GM19468 (cell line): ENCODE results near the gene AP3D1.

Source experiments
- ATAC-seq: cut with Tn5 transposase; IDR thresholded peaks from one replicate; pipeline ENCODE4 v1.9.1; 2021; ENCODE audit warnings: mild to moderate bottlenecking, moderate library complexity, moderate number of reproducible peaks; ENCODE audit not compliant: unreplicated experiment; ENCODE audit errors: extremely low read depth

Gene AP3D1

GRCh38 chr19:2184422-2184975, 33.1 kb upstream of the AP3D1 start:
- no peak for ATAC-seq

- no peak for ATAC-seq
Observed at GRCh38 chr19:2181633-2181997, 30.2 kb upstream of the AP3D1 start.

DNA sequence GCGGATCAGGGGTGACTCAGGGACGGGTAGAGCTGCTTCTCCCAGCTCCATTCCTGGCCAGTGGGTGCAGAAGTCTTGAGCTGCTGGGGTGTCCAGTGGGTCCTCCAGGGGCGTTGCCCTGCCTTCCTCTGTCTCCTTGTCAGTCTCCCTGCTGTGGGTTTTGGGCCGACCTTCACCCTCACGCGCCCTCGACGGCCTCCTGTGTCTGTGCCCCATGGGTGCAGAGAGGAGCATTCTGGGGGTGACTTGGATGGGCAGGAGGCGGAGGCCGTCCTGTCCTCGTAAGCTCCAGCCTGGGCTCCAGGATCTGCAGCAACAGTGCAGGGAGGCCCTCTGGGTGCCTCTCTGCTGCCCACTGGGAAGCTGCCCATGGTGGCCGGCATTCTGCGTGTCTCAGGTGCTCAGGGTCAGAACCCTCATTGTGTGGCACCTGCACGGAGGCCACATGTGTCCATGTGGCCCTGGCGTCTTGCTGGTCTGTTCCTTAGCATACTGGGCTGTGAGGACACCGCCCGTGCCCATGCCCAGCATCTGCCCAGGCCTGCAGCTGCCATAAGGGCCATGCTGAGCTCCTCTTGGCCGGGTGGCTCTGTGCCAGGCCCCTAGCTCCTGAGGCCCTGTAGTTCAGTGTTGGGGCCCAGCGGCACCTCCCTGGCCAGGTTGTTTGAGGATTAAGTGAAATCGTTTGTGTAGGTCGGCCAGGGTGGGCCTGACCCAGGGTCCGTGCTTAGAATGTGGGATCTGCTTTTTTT, 29.7 kb upstream of the AP3D1 start:
- ATAC-seq, result no peak

DNA sequence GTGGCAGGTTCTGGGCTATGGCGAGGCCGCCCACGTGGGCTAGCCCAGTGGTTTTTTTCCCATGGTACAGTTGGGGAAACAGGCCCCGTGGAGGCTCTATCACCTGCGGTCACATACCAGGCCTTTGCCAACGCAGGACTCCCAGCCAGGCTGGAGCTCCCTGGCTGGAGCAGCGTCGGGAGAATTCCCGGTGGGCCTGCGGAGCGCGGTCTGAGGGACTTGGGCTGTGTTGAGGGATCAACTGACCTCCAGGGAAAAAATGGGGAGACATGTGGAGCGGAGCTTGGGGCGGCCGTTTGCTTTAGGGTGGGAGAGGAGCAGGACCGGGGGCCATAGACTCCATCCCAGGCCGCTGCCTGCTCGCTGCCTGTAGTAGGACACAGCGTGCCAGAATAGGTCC, 28.7 kb upstream of the AP3D1 start:
- ATAC-seq, result no peak

- no peak for ATAC-seq
Observed at GRCh38 chr19:2179095-2179494, 27.7 kb upstream of the AP3D1 start.

GRCh38 chr19:2176337-2176994, 25.1 kb upstream of the AP3D1 start:
- ATAC-seq, result no peak

DNA sequence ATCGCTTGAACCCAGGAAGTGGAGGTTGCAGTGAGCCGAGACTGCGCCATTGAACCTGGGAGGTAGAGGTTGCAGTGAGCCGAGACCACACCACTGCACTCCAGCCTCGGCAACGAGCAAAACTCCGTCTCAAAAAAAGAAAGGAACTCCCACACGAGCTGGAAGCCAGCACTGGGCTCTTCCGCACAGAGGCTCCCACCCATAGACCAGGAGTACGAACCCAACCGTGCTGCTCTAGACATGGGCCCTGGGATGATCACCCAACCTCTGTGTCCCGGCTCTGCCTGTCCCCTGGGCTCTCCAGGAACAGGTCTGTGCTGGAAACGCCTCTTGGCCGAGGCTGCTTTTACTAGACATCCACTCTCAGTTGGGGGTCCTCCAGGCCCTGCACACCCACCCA, 24.4 kb upstream of the AP3D1 start:
- ATAC-seq, result no peak

- ATAC-seq, result no peak
Observed at GRCh38 chr19:2173767-2174577, 22.6 kb upstream of the AP3D1 start.

DNA sequence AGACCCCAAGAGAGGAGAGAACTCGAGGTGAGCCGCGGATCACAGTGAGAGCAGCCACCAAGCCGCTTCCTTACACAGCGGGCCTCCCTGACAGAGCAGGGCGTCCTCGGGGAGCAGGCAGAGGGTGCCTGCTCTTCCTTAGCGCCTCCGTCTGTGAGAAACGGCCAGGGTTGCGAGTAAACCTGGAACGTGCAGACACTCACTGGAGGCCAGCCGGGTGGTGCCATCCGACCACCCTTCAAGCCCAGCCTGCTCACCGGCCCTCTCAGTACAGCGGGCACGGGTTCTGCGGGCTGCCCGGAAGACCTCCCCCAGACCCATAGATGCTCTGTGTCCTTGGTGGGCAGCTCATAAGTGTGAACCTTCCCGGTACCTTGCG, 22.0 kb upstream of the AP3D1 start:
- ATAC-seq, result no peak

GRCh38 chr19:2171349-2172145, 20.2 kb upstream of the AP3D1 start:
- no peak for ATAC-seq

DNA sequence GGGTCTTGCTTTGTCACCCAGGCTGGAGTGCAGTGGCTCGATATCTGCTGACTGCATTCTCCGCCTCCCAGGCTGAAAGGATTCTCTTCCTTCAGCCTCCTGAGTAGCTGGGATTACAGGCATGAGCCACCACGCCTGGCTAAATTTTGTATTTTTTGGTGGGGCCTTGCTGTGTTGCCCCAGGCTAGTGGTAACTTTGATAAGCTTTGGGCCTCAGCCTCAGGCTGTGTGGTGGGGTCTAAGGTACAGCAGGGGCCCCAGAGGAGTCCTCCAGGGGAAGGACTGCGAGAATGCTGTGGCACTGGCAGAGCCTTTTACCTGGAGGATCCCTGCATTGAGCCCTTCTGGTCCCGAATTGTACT, 19.6 kb upstream of the AP3D1 start:
- ATAC-seq, result no peak

DNA sequence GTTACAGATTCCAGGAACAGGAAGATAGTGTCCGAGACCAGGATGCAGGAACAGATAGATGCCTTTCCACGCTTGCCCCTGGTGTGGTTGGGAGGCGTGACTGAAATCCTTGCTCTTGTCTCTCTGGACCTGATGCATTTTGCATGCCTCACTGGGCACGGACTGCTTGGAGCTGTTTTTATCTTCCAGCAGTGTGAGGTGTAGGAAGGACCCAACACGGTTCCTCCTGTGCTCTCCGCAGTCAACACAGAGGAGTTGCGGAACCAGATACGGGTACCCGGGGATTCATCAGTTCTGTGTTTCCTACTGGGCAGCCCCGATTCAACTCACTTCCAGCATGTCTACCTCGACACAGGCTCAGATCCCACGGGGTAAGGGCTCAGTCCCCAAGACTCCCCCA, 18.9 kb upstream of the AP3D1 start:
- no peak for ATAC-seq

GRCh38 chr19:2168619-2169424, 17.5 kb upstream of the AP3D1 start:
- peak; percentile 15 for ATAC-seq

DNA sequence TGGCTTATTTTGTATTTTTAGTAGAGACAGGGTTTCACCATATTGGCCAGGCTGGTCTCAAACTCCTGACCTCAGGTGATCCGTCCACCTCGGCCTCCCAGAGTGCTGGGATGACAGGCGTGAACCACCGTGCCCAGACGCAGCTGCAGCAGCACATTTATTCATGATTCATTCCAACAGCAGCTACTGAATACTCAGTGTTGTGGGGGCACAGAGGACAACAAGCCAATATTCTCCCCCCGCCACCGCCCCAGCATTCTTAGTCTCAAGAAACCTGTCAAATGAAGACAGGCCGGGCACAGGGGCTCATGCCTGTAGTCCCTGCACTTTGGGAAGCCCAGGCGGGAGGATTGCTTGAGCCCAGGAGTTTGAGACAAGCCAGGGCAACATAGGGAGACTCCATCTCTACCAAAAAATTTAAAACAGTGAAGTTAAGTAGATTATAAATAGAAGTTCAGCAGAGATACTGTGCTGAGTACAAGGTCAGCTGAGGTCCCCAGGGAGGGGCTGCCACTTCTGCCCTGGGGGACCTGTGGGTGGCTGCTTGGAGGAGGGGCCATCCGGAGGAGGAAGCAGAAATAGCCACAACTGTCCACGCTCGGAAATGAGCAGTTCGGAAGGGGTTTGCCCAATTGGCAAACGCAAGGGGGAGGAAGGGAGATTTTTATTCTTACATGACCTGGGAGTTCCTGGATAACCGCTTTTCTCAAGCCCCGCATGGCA, 16.7 kb upstream of the AP3D1 start:
- no peak for ATAC-seq

GRCh38 chr19:2166741-2167738, 15.7 kb upstream of the AP3D1 start:
- no peak for ATAC-seq

DNA sequence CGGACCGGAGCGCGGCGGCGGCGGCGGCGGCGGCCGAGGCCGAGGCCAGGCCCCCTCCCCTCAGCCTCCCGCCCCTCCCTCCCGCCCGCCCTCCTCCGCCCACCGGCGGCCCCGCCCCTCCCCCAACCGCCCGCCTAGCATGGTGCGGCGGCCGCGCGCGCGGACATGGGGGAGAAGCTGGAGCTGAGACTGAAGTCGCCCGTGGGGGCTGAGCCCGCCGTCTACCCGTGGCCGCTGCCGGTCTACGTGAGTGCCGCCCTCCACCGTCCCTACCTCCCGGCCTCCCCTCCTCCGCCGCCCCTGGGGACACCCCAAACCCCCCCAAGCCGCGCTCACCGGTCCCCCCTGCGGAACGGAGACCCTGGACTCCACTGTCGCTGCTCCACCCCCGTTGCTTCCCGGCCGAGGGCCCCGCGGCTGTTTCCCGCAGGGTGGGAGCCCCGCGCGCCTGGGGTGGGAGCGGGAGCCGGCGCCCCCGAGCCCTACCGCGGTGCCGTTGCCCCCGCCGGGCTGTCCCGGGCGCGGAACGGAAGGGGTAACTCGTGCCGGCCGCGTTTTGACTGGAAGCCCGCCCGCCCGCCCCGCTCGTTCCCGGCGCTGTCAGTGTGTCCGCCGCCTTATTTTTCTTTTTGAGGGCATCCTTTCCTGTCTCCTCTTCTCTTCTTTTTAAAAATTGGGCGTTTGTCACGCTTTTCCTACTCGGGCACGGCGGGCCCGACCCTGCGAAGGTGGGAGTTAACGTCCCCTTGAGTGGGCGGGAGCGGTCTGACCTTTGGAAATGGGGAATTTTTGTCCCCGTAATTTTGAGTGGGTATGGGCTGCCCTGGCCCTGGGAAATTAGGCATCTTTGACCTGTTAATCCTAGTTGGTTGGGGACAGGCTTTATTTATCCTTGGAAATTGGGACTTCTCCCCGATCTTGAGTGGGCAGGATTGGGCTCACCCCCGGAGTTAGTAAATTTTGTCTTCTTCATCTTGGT, 12.9 kb upstream of the AP3D1 start:
- no peak for ATAC-seq
